Uterus (tissue), 4 donors: ENCODE data around the gene OR8I2. TPM values are rescaled to one million over a fixed set of nuclear protein-coding genes. Genes with fewer than 3 reads are reported as not detected.
"Not testable (repeated sequence)": the region's sequence is repeated elsewhere in the genome, so short reads cannot be mapped to it uniquely, and the experiment has no call there.

ENCODE experiments used
- DNase-seq, 2 donors: peaks; one replicate each; pipeline ENCODE4 v3.0.0-alpha.2; 2019 to 2020
- H3K27ac ChIP-seq, 2 donors: fragments of 200-600 bp; sonication (generic); 1 replicate in 1 of 2; 2 replicates in 1 of 2; pipeline ENCODE4 v1.5.1; 2016 to 2018
- H3K27me3 ChIP-seq, 2 donors: fragments of 200-600 bp; sonication (generic); one replicate each; pipeline ENCODE4 v1.5.1; 2018 to 2019; ENCODE audit warnings: control low read depth in 1 of 2
- H3K36me3 ChIP-seq, 2 donors: fragments of 200-600 bp; sonication (generic); one replicate each; pipeline ENCODE4 v1.5.1; 2019; ENCODE audit warnings: control low read depth in 1 of 2
- H3K4me1 ChIP-seq, 2 donors: fragments of 200-600 bp; sonication (generic); one replicate each; pipeline ENCODE4 v1.5.1; 2018 to 2019; ENCODE audit warnings: control low read depth in 1 of 2
- H3K4me3 ChIP-seq, 2 donors: fragments of 200-600 bp; sonication (generic); 1 replicate in 1 of 2; 2 replicates in 1 of 2; pipeline ENCODE4 v1.5.1; 2018 to 2019; ENCODE audit warnings: mild to moderate bottlenecking in 1 of 2
- H3K9me3 ChIP-seq, 2 donors: fragments of 200-600 bp; sonication (generic); one replicate each; pipeline ENCODE4 v1.5.1; 2019; ENCODE audit warnings: control low read depth in 1 of 2
- CTCF ChIP-seq, 4 experiments: fragments of 200-600 bp in 2 of 4; fragments of 450-650 bp in 2 of 4; sonication (generic) in 2 of 4; IDR thresholded peaks; one replicate each; pipeline ENCODE4 v1.5.1; 2016 to 2019; ENCODE audit warnings: antibody characterized with exemption in 4 of 4, mild to moderate bottlenecking in 2 of 4, moderate library complexity in 1 of 4
- POLR2A ChIP-seq, 2 donors: fragments of 450-650 bp; IDR thresholded peaks; one replicate each; pipeline ENCODE4 v1.6.1; 2016; ENCODE audit warnings: antibody characterized with exemption in 2 of 2, mild to moderate bottlenecking in 1 of 2, moderate library complexity in 1 of 2
- intact Hi-C: fragments of 100-400 bp; cut with DNase I; formaldehyde crosslinking; loops from one replicate; pipeline ENCODE4 v1.15.1; 2023; ENCODE audit warnings: low total_unique reads
- total RNA-seq, 4 donors: library from RNA; depleted of rRNA in 3 of 4; stranded (reverse); fragments of >200 nt in 3 of 4; gene quantifications; one replicate each; pipeline versions ENCODE4 v1.1.0 to v1.2.4, GENCODE V29; 2014 to 2023
- donor health status: DM: yes; HTN: yes; CAD: no.

OR8I2 gene
- total RNA-seq: not detected

- Histone ChIP-seq H3K9me3 (no peaks in the 10 kb centered on the region), H3K27ac (no peak within 1 kb of the TSS), H3K4me1 (no peaks in the 10 kb centered on the region), H3K4me3 (no peak within 1 kb of the TSS), H3K36me3 (no peaks in the 10 kb centered on the region), H3K27me3 (no peaks in the 10 kb centered on the region)
- intact Hi-C loops: no loop called here
- DNase-seq: no peak
- no peak for TF ChIP-seq CTCF (IDR thresholded peaks at IDR 0.05)
- no peak for TF ChIP-seq POLR2A (IDR thresholded peaks at IDR 0.05)
Measured at GRCh38 chr11:56093008-56093407, at the start of gene OR8I2. Gene OR8I2, plus strand, starts transcription at chr11:56093308. Its CDS starts 0 bp downstream, at chr11:56093308.

- Histone ChIP-seq H3K27me3 (no peaks in the 10 kb centered on the region), H3K36me3 (no peaks in the 10 kb centered on the region)
- DNase-seq: no peak
Measured at GRCh38 chr11:56045538-56045937, 47.6 kb upstream of the OR8I2 start.

GRCh38 chr11:56048480-56048879 lies 44.6 kb upstream of the OR8I2 start:
- intact Hi-C loops: no loop called here
- Histone ChIP-seq H3K27me3 (no peaks in the 10 kb centered on the region), H3K9me3 (no peaks in the 10 kb centered on the region), H3K27ac (no peak overlapping the region), H3K4me1 (no peaks in the 10 kb centered on the region), H3K36me3 (no peaks in the 10 kb centered on the region), H3K4me3 (no peak overlapping the region)
- no peak for TF ChIP-seq CTCF (IDR thresholded peaks at IDR 0.05)
- no peak for TF ChIP-seq POLR2A (IDR thresholded peaks at IDR 0.05)
- DNase-seq: no peak

More at GRCh38 chr11:56045538-56045937, 47.6 kb upstream of the OR8I2 start:
- H3K4me1 ChIP-seq: no peaks in the 10 kb centered on the region
- H3K9me3 ChIP-seq: no peaks in the 10 kb centered on the region
- TF ChIP-seq CTCF (IDR thresholded peaks at IDR 0.05) (no peak), POLR2A (IDR thresholded peaks at IDR 0.05) (no peak)
- intact Hi-C loops: no loop called here
- H3K4me3 ChIP-seq: no peak overlapping the region
- H3K27ac ChIP-seq: no peak overlapping the region

- Histone ChIP-seq H3K9me3 (no peaks in the 10 kb centered on the region), H3K27ac (no peak overlapping the region), H3K4me1 (no peaks in the 10 kb centered on the region), H3K4me3 (no peak overlapping the region), H3K27me3 (no peaks in the 10 kb centered on the region), H3K36me3 (no peaks in the 10 kb centered on the region)
- DNase-seq: no peak
- intact Hi-C loops: no loop called here
- TF ChIP-seq POLR2A (IDR thresholded peaks at IDR 0.05) (no peak), CTCF (IDR thresholded peaks at IDR 0.05) (no peak)
Measured at GRCh38 chr11:56049487-56049886, 43.6 kb upstream of the OR8I2 start.

- H3K36me3 ChIP-seq, H3K27ac ChIP-seq, H3K4me3 ChIP-seq, DNase-seq, H3K9me3 ChIP-seq, H3K27me3 ChIP-seq, intact Hi-C loops, H3K4me1 ChIP-seq: not testable (repeated sequence)
Measured at GRCh38 chr11:56056366-56056765, 36.7 kb upstream of the OR8I2 start.

GRCh38 chr11:56057661-56058237 lies 35.4 kb upstream of the OR8I2 start:
- H3K4me3 ChIP-seq, H3K9me3 ChIP-seq, H3K36me3 ChIP-seq, H3K4me1 ChIP-seq, H3K27me3 ChIP-seq, DNase-seq, intact Hi-C loops, H3K27ac ChIP-seq: not testable (repeated sequence)

GRCh38 chr11:56058260-56058780 lies 34.8 kb upstream of the OR8I2 start:
- H3K27ac ChIP-seq, H3K4me1 ChIP-seq, H3K36me3 ChIP-seq, H3K9me3 ChIP-seq, H3K27me3 ChIP-seq, H3K4me3 ChIP-seq, DNase-seq, intact Hi-C loops: not testable (repeated sequence)
